Osteoblast (primary cell): ENCODE data around the gene PGPEP1. TPM values are rescaled to one million over a fixed set of nuclear protein-coding genes. Genes with fewer than 3 reads are reported as not detected.

ENCODE experiments used
- DNase-seq: peaks from one replicate; pipeline ENCODE4 v3.0.0; 2011; ENCODE audit warnings: low spot score, mixed read lengths; ENCODE audit not compliant: insufficient read length; ENCODE audit errors: missing footprints
- H2AFZ ChIP-seq: 2 replicates; pipeline ENCODE4 v1.6.0; 2011; ENCODE audit warnings: mild to moderate bottlenecking, low read length
- H3K27ac ChIP-seq: 2 replicates; pipeline ENCODE4 v1.5.1; 2011; ENCODE audit warnings: mild to moderate bottlenecking, low read depth, low read length, moderate library complexity
- H3K27me3 ChIP-seq: 2 replicates; pipeline ENCODE4 v1.6.0; 2012; ENCODE audit warnings: mild to moderate bottlenecking, control low read depth, inconsistent platforms, low read length, moderate library complexity; ENCODE audit not compliant: insufficient read depth
- H3K36me3 ChIP-seq: 2 replicates; pipeline ENCODE4 v1.5.1; 2011; ENCODE audit warnings: mild to moderate bottlenecking, low read length, control low read depth, moderate library complexity; ENCODE audit not compliant: insufficient read depth
- H3K4me1 ChIP-seq: 2 replicates; pipeline ENCODE4 v1.5.1; 2011; ENCODE audit warnings: mild to moderate bottlenecking, low read length, control low read depth, moderate library complexity; ENCODE audit not compliant: insufficient read depth
- H3K4me2 ChIP-seq: 2 replicates; pipeline ENCODE4 v1.6.0; 2011; ENCODE audit warnings: mild to moderate bottlenecking, low read length; ENCODE audit not compliant: insufficient read depth
- H3K4me3 ChIP-seq: fragments of 200-600 bp; sonication (generic); 3 replicates; pipeline ENCODE4 v1.5.1; 2012; ENCODE audit warnings: mild to moderate bottlenecking, low read length, inconsistent platforms; ENCODE audit not compliant: insufficient read depth
- H3K79me2 ChIP-seq: 2 replicates; pipeline ENCODE4 v1.6.0; 2012; ENCODE audit warnings: mild to moderate bottlenecking, low read length, control low read depth, inconsistent platforms; ENCODE audit not compliant: insufficient read depth
- H3K9me3 ChIP-seq: 2 replicates; pipeline ENCODE4 v1.5.1; 2011; ENCODE audit warnings: low read depth, low read length, control low read depth
- H4K20me1 ChIP-seq: 2 replicates; pipeline ENCODE4 v1.6.0; 2012; ENCODE audit warnings: mild to moderate bottlenecking, low read length, control low read depth; ENCODE audit not compliant: insufficient read depth
- CTCF ChIP-seq: IDR thresholded peaks from 2 replicates; pipeline ENCODE4 v1.5.1; 2011; ENCODE audit warnings: mild to moderate bottlenecking, low read depth, low read length, moderate library complexity; ENCODE audit errors: extremely low read depth
- small RNA-seq: library from RNA; depleted of rRNA; stranded (forward); fragments of <200 nt; gene quantifications from one replicate; pipeline ENCODE3, GENCODE V24; 2012
- total RNA-seq: library from RNA; depleted of rRNA; stranded (reverse); fragments of >200 nt; gene quantifications from 2 replicates; pipeline ENCODE4 v1.2.3, GENCODE V29; 2012

Gene PGPEP1
- total RNA-seq, 1 donor: 31.1 TPM

- H3K9me3 ChIP-seq: no peaks in the 10 kb centered on the region
- peak overlapping the region; percentile 69 for H3K27ac ChIP-seq
- H2AFZ ChIP-seq: peak overlapping the region; percentile 85
- no peak for TF ChIP-seq CTCF
- H3K36me3 ChIP-seq: no peaks in the 10 kb centered on the region
- H3K4me1 ChIP-seq: peaks cover 57% of the 10 kb centered on the region
- H3K4me2 ChIP-seq: peak overlapping the region; percentile 84
- DNase-seq: peak; percentile 87
- peak overlapping the region; percentile 81 for H3K4me3 ChIP-seq
- peaks cover 33% of the 10 kb centered on the region for H4K20me1 ChIP-seq
- H3K79me2 ChIP-seq: peaks cover 47% of the 10 kb centered on the region
- H3K27me3 ChIP-seq: no peaks in the 10 kb centered on the region
Measured at GRCh38 chr19:18418483-18419194, 78.2 kb downstream of the PGPEP1 start.

GRCh38 chr19:18419195-18419698 lies 78.8 kb downstream of the PGPEP1 start, which contains the start of gene SSBP4:
Gene SSBP4 (plus strand): TSS chr19:18419398. CDS start chr19:18419649, 251 bp downstream.
- no peaks in the 10 kb centered on the region for H3K27me3 ChIP-seq
- no peaks in the 10 kb centered on the region for H3K9me3 ChIP-seq
- H4K20me1 ChIP-seq: peaks cover 38% of the 10 kb centered on the region
- TF ChIP-seq CTCF: peak; percentile 7
- H3K4me1 ChIP-seq: peaks cover 54% of the 10 kb centered on the region
- H3K27ac ChIP-seq: peak within 1 kb of the TSS; percentile 69
- H3K36me3 ChIP-seq: no peaks in the 10 kb centered on the region
- H3K4me2 ChIP-seq: peak within 1 kb of the TSS; percentile 90
- H3K79me2 ChIP-seq: peaks cover 53% of the 10 kb centered on the region
- H3K4me3 ChIP-seq: peak within 1 kb of the TSS; percentile 81
- peak; percentile 99 for DNase-seq
- peak within 1 kb of the TSS; percentile 85 for H2AFZ ChIP-seq

Small RNAs within 50 kb of the gene (small RNA-seq; reads per million reads assigned to genes)
- gene MIR3189 (0.67 reads per million), gene RN7SL513P (not detected)

Other genes starting within 250 kb of the PGPEP1 start
- gene MAST3, start 242.8 kb upstream of the PGPEP1 start, total RNA-seq: 5.4 and 5.6 TPM in 2 replicates
- 25.7 and 28.0 TPM in 2 replicates for gene PIK3R2, start 187.4 kb upstream of the PGPEP1 start, total RNA-seq
- 110 and 126 TPM in 2 replicates for gene IFI30, start 166.8 kb upstream of the PGPEP1 start, total RNA-seq
- 8.3 and 9.4 TPM in 2 replicates for gene MPV17L2, start 147.4 kb upstream of the PGPEP1 start, total RNA-seq
- gene RAB3A, start 136.6 kb upstream of the PGPEP1 start, total RNA-seq: 0.72 and 1.8 TPM in 2 replicates
- gene PDE4C, start 114.2 kb upstream of the PGPEP1 start, total RNA-seq: under 0.01 TPM in 1 of 2 replicates, not detected in the other
- gene IQCN, start 66.1 kb upstream of the PGPEP1 start, total RNA-seq: 2.5 and 3.5 TPM in 2 replicates
- 170 and 172 TPM in 2 replicates for gene JUND, start 59.0 kb upstream of the PGPEP1 start, total RNA-seq
- 74.3 and 74.6 TPM in 2 replicates for gene LSM4, start 17.5 kb upstream of the PGPEP1 start, total RNA-seq
- 61.6 and 74.2 TPM in 2 replicates for gene GDF15, start 45.6 kb downstream of the PGPEP1 start, total RNA-seq
- gene LRRC25, start 57.0 kb downstream of the PGPEP1 start, total RNA-seq: 0.88 and 1.1 TPM in 2 replicates
- 77.8 and 90.8 TPM in 2 replicates for gene SSBP4, start 78.8 kb downstream of the PGPEP1 start, total RNA-seq
- gene ISYNA1, start 97.5 kb downstream of the PGPEP1 start, total RNA-seq: 7.7 and 8.0 TPM in 2 replicates
- 17.1 and 18.5 TPM in 2 replicates for gene ELL, start 181.5 kb downstream of the PGPEP1 start, total RNA-seq
- 253 and 288 TPM in 2 replicates for gene FKBP8, start 203.0 kb downstream of the PGPEP1 start, total RNA-seq
- gene KXD1, start 217.3 kb downstream of the PGPEP1 start, total RNA-seq: 92.8 and 104 TPM in 2 replicates
- 554 and 556 TPM in 2 replicates for gene UBA52, start 231.3 kb downstream of the PGPEP1 start, total RNA-seq
- 27.7 and 29.7 TPM in 2 replicates for gene REX1BD, start 248.2 kb downstream of the PGPEP1 start, total RNA-seq